Activated CD8-positive, alpha-beta T cell treated with anti-CD3 and anti-CD28 coated beads for 36 hours (primary cell): ENCODE data around the gene PITPNM1. TPM values are rescaled to one million over a fixed set of nuclear protein-coding genes. Genes with fewer than 3 reads are reported as not detected.

Experiments used
- ATAC-seq: fragments of 200-7000 bp; cut with Tn5 transposase; one replicate; pipeline ENCODE4 v1.10.0; 2021; ENCODE audit warnings: mild to moderate bottlenecking, moderate library complexity
- CTCF ChIA-PET: fragments of 350-600 bp; sonication (Branson Sonifier 250); formaldehyde crosslinking; loops from one replicate; lab custom pipeline; 2021; ENCODE audit warnings: antibody characterized with exemption; lab: Charles Lee
- POLR2A ChIA-PET: fragments of 350-600 bp; sonication (Branson Sonifier 250); formaldehyde crosslinking; loops from one replicate; lab custom pipeline; 2021; ENCODE audit warnings: antibody characterized with exemption; lab: Charles Lee
- DNase-seq: peaks from one replicate; pipeline ENCODE4 v3.0.0-alpha.2; 2020
- H3K27ac Mint-ChIP-seq: one replicate; pipeline ENCODE4 v1.8.0; 2021; ENCODE audit warnings: mild to moderate bottlenecking, mixed read lengths
- H3K27me3 Mint-ChIP-seq: one replicate; pipeline ENCODE4 v1.8.0; 2021; ENCODE audit warnings: mixed read lengths
- H3K36me3 Mint-ChIP-seq: one replicate; pipeline ENCODE4 v1.8.0; 2021; ENCODE audit warnings: low read depth, mixed read lengths
- H3K4me1 Mint-ChIP-seq: one replicate; pipeline ENCODE4 v1.8.0; 2021; ENCODE audit warnings: low read depth, mixed read lengths
- H3K4me3 Mint-ChIP-seq: one replicate; pipeline ENCODE4 v1.8.0; 2021; ENCODE audit warnings: mild to moderate bottlenecking, moderate library complexity, mixed read lengths
- H3K9me3 Mint-ChIP-seq: one replicate; pipeline ENCODE4 v1.8.0; 2021; ENCODE audit warnings: mixed read lengths
- intact Hi-C: fragments of 100-400 bp; cut with micrococcal nuclease; formaldehyde crosslinking; loops from one replicate; pipeline ENCODE4 v1.10.0; 2022
- total RNA-seq, 2 experiments: library from RNA; stranded (reverse); gene quantifications; one replicate each; pipeline ENCODE4 v1.2.3, GENCODE V29; 2021
- TF ChIP-seq, protein P1 (sequence below): fragments of 200-600 bp; IDR thresholded peaks from one replicate; pipeline ENCODE4 v1.8.0; 2022; ENCODE audit warnings: antibody characterized with exemption, mild to moderate bottlenecking

Gene PITPNM1
- total RNA-seq, 2 experiments from 2014 or later: 87.8 to 88.1 TPM

- H3K27ac Mint-ChIP-seq: no peak overlapping the region
- no peak for DNase-seq
- CTCF ChIA-PET: interaction anchor here (0.7 kb wide), 1 partner anchor 69 kb away, joined by 3 read pairs; no protein-coding TSS in a partner anchor
- intact Hi-C loops: no loop called here
- H3K4me3 Mint-ChIP-seq: no peak overlapping the region
- POLR2A ChIA-PET: no interaction called here
- ATAC-seq: no peak
- H3K27me3 Mint-ChIP-seq: no peaks in the 10 kb centered on the region
- TF ChIP-seq, protein P1, sequence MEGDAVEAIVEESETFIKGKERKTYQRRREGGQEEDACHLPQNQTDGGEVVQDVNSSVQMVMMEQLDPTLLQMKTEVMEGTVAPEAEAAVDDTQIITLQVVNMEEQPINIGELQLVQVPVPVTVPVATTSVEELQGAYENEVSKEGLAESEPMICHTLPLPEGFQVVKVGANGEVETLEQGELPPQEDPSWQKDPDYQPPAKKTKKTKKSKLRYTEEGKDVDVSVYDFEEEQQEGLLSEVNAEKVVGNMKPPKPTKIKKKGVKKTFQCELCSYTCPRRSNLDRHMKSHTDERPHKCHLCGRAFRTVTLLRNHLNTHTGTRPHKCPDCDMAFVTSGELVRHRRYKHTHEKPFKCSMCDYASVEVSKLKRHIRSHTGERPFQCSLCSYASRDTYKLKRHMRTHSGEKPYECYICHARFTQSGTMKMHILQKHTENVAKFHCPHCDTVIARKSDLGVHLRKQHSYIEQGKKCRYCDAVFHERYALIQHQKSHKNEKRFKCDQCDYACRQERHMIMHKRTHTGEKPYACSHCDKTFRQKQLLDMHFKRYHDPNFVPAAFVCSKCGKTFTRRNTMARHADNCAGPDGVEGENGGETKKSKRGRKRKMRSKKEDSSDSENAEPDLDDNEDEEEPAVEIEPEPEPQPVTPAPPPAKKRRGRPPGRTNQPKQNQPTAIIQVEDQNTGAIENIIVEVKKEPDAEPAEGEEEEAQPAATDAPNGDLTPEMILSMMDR: no peak
- no peaks in the 10 kb centered on the region for H3K4me1 Mint-ChIP-seq
- no peaks in the 10 kb centered on the region for H3K36me3 Mint-ChIP-seq
- H3K9me3 Mint-ChIP-seq: no peaks in the 10 kb centered on the region
Measured at GRCh38 chr11:67520856-67521824, 16.0 kb upstream of the PITPNM1 start.

DNA sequence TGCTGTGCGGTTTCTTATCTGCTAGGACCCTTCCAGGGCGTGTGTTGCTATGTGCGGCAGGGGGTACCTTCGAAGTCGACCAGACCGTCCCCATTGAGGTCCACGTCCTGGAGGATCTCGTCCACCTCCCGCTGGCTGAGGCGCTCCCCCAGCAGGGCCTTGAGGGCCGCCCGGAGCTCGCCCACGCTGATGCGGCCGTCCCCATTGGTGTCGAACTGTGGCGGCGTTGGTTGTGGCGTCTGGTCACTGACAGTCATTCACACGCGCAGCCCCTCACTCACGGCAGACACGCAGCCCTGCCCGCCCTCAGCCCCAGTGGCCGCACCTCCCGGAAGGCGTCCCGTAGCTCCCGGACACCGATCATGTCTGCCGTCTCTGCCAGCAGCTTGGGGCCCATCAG is 14.6 kb upstream of the PITPNM1 start:
- TF ChIP-seq, protein P1: no peak
- no peak for ATAC-seq
- CTCF ChIA-PET: no interaction called here

DNA sequence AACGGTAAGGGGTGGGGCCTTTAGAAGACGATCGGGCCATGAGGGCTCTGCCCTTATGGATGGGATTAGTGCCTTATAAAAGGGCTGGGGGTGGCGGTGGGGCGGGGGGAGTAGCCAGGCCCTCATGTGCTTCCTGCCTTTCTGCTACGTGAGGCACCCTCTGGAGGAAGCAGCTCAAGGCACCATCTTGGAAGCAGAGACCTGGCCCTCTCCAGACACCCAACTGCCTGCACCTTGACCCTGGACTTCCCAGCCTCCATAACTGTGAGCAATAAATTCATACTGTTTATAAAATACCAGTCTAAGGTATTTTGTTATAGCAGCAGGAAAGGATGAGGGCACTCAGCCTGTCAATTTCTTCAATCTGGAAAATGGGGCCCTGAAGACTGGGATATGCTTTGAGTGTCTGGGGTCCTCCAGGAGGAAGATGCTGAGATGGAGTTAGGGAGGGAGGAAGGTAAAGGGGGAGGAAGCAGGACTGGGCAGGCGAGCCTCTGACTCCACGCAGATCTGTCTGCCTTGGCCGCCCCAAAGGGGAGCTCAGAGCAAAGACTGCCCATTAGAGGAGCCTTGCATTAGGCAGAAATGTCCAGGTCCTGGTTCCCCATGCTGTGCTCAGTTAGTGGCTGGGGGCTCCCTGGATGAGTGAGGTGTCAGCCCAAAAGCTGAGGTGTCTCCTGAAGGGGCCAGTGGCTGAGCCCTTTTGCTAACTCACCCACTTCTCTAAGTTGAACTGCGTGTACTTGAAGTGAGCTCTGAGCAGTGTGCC is 12.8 kb upstream of the PITPNM1 start:
- Mint-ChIP-seq H3K4me3 (no peak overlapping the region), H3K9me3 (no peaks in the 10 kb centered on the region), H3K27me3 (no peaks in the 10 kb centered on the region), H3K36me3 (no peaks in the 10 kb centered on the region), H3K27ac (no peak overlapping the region), H3K4me1 (no peaks in the 10 kb centered on the region)
- intact Hi-C loops: no loop called here
- TF ChIP-seq, protein P1: no peak
- CTCF ChIA-PET: interaction anchor here (0.9 kb wide), 1 partner anchor 111 kb away, joined by 3 read pairs; no protein-coding TSS in a partner anchor
- ATAC-seq: no peak
- DNase-seq: no peak
- POLR2A ChIA-PET: no interaction called here

More for the DNA sequence above, 14.6 kb upstream of the PITPNM1 start:
- H3K9me3 Mint-ChIP-seq: no peaks in the 10 kb centered on the region
- H3K4me3 Mint-ChIP-seq: no peak overlapping the region
- no peak for DNase-seq
- H3K27me3 Mint-ChIP-seq: no peaks in the 10 kb centered on the region
- H3K27ac Mint-ChIP-seq: no peak overlapping the region
- H3K4me1 Mint-ChIP-seq: no peaks in the 10 kb centered on the region
- POLR2A ChIA-PET: no interaction called here
- intact Hi-C loops: no loop called here
- H3K36me3 Mint-ChIP-seq: no peaks in the 10 kb centered on the region

DNA sequence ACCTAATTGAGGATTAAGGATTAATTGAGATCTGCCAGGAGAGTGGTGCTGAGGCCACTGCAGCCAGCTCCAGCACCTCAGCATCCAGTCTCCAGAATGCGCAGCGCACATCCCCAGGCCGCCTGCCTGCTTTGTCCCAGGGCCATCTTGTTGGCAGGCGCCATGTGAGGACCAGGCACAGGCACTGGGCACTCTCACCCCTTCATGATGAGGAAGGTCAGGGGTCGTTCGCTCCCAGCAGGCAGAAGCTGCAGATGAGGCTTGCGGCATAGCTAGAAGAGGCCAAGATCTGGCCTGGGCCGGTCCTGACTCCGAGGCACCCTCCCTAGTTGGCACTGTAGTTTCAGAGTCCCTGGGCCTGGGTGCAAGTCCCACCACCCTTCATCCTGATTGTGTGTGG is 11.6 kb upstream of the PITPNM1 start:
- Mint-ChIP-seq H3K27me3 (no peaks in the 10 kb centered on the region), H3K36me3 (no peaks in the 10 kb centered on the region), H3K9me3 (no peaks in the 10 kb centered on the region), H3K4me1 (no peaks in the 10 kb centered on the region), H3K4me3 (no peak overlapping the region), H3K27ac (no peak overlapping the region)
- POLR2A ChIA-PET: no interaction called here
- ATAC-seq (no peak), DNase-seq (no peak)
- TF ChIP-seq, protein P1: no peak
- intact Hi-C loops: no loop called here
- CTCF ChIA-PET: no interaction called here
